ENCODE measurements around the gene TMEM59L. TPM values are rescaled to one million over a fixed set of nuclear protein-coding genes. Genes with fewer than 3 reads are reported as not detected.

TMEM59L gene
- total RNA-seq = 0.23 TPM in 1 of 2 replicates, not detected in the other

DNA sequence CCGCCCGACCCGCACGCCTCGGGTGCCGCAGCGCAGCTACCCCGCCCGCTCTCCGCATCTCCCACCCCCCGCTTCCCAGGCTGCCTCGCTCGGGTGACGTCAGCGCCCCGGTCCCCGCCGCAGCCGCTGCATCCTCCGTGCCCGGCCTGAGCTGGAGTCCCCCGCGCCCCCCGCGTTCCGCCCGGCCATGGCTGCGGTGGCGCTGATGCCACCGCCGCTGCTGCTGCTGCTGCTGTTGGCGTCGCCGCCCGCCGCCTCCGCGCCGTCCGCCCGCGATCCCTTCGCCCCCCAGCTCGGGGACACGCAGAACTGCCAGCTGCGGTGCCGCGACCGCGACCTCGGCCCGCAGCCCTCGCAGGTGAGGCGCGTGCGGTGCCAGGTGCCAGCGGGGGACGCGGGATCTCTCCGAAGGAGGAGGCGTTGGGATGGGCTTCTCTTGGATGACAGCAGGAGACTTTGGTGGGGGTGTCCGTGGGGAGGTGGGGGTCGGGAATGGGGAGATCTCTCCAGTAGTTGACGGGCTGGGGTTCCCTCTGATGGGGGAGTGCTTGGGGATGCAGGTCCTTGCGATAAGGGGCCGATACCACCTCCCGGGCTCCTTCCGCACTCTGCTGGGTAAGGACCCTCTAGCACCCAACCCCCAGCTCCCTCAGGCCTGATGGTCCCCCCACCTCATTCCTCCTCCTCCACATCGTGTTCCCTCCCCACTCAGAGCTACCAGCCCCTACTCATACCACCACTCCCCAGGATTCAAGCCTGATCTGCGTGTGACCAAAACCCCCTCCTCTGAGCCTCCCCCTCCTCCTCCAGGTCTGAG lies at the start of gene TMEM59L:
Gene TMEM59L (plus strand): TSS at position 99 of the 817 bp plus-strand sequence. CDS start 89 bp downstream, at position 188.
- H3K4me3 ChIP-seq (ENCODE audit: low read depth, low read length) = peak within 1 kb of the TSS; percentile 28
- TF ChIP-seq, protein P1, sequence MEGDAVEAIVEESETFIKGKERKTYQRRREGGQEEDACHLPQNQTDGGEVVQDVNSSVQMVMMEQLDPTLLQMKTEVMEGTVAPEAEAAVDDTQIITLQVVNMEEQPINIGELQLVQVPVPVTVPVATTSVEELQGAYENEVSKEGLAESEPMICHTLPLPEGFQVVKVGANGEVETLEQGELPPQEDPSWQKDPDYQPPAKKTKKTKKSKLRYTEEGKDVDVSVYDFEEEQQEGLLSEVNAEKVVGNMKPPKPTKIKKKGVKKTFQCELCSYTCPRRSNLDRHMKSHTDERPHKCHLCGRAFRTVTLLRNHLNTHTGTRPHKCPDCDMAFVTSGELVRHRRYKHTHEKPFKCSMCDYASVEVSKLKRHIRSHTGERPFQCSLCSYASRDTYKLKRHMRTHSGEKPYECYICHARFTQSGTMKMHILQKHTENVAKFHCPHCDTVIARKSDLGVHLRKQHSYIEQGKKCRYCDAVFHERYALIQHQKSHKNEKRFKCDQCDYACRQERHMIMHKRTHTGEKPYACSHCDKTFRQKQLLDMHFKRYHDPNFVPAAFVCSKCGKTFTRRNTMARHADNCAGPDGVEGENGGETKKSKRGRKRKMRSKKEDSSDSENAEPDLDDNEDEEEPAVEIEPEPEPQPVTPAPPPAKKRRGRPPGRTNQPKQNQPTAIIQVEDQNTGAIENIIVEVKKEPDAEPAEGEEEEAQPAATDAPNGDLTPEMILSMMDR (conservative IDR thresholded peaks at IDR 0.05; ENCODE audit: low read depth, low read length) = no peak
- no peak for DNase-seq (ENCODE audit: low read depth)

DNA sequence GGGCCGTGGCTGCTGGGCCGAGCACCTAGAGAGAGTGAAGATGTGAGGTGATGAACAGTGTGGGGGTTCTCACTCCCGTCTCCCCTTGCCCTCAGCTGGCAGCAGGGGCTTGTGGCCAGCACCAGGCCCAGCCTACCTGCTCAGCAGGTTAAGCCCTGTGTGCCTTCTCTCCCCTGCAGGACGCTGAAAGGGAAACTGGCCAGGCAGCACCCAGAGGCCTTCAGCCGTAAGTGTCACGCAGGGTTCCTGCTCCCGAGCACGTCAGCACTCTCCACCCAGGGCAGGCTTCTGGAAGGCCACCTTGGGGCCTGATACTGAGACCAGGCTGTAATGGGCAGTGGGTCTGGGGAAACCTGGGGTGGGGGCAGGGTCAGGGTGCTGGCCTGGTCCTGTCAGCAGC lies 45.7 kb upstream of the TMEM59L start:
- TF ChIP-seq, protein P1 (conservative IDR thresholded peaks at IDR 0.05; ENCODE audit: low read depth, low read length) = no peak
- H3K4me3 ChIP-seq (ENCODE audit: low read depth, low read length) = no peak overlapping the region
- no peak for DNase-seq (ENCODE audit: low read depth)

DNA sequence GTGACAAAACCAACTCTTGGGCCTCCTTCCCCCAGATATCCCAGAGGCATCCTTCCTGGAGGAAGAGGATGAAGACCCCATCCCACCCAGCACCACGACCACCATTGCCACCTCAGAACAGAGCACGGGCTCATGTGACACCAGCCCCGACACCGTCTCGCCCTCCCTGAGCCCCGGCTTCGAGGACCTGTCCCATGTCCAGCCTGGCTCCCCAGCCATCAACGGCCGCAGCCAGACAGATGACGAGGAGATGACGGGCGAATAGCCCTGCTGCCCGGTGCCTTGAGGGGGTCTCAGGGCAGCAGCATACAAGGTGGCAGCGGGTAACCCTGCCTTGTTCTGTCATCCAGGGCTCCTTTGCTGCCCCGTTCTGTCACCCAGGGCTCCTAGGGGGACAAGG lies 44.3 kb upstream of the TMEM59L start:
- no peak overlapping the region for H3K4me3 ChIP-seq (ENCODE audit: low read depth, low read length)
- TF ChIP-seq, protein P1 (conservative IDR thresholded peaks at IDR 0.05; ENCODE audit: low read depth, low read length) = no peak
- no peak for DNase-seq (ENCODE audit: low read depth)

DNA sequence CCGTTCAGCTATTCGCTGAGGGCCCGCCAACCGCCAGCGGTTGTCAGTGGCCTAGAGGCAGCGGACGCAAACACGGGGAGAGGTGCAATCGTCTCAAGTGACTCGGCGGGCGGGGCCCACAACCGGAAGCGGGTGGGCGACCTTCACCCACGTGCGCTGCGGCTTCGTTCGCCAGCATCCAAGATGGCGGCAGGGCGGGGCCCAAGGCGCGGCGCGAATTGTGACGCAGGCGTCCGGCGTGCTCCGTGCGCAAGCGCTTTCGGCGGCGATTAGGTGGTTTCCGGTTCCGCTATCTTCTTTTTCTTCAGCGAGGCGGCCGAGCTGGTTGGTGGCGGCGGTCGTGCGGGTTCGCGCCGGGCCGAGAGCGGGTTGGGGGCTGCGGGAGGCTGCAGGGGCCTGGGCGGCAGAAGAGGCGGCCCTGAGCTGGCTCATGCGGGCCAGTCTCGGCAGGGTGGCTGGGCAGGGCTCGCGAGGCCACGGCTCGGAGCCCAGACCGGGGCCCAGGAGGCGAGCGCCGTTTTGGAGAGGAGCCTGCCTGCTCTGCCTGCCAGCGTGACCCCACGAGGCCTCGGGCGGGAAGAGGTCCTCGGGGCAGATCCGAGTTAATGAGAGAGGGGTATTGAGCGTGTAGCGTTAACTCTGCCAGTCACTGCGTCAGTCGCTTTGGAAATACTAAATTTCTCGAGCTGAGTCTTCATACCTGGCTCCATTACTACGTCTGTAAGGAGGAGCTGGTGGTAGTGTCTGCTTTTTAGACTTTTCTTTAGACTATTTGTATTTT lies 40.9 kb upstream of the TMEM59L start, which contains the start of gene UBA52:
Gene UBA52 (plus strand): TSS at position 294 of the 781 bp plus-strand sequence. CDS start 1,444 bp downstream, outside the sequence.
- peak; percentile 65 for DNase-seq (ENCODE audit: low read depth)
- peak within 1 kb of the TSS; percentile 74 for H3K4me3 ChIP-seq (ENCODE audit: low read depth, low read length)
- TF ChIP-seq, protein P1 (conservative IDR thresholded peaks at IDR 0.05; ENCODE audit: low read depth, low read length) = no peak

DNA sequence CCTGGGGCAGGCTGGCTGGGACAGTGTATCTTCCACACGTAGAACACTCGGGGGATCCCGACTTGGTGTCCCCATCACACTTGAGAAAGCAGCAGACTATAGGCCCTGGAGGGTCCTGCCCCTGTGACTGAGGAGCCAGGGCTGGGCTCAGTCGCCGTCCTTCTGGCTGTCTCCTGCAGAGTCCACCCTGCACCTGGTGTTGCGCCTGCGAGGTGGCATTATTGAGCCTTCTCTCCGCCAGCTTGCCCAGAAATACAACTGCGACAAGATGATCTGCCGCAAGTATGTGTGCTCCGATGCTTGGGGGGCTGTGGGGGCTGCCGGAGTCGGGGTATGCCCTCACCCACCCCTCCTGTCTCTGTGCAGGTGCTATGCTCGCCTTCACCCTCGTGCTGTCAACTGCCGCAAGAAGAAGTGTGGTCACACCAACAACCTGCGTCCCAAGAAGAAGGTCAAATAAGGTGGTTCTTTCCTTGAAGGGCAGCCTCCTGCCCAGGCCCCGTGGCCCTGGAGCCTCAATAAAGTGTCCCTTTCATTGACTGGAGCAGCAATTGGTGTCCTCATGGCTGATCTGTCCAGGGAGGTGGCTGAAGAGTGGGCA lies 37.9 kb upstream of the TMEM59L start:
- no peak overlapping the region for H3K4me3 ChIP-seq (ENCODE audit: low read depth, low read length)
- no peak for DNase-seq (ENCODE audit: low read depth)
- TF ChIP-seq, protein P1 (conservative IDR thresholded peaks at IDR 0.05; ENCODE audit: low read depth, low read length) = no peak

DNA sequence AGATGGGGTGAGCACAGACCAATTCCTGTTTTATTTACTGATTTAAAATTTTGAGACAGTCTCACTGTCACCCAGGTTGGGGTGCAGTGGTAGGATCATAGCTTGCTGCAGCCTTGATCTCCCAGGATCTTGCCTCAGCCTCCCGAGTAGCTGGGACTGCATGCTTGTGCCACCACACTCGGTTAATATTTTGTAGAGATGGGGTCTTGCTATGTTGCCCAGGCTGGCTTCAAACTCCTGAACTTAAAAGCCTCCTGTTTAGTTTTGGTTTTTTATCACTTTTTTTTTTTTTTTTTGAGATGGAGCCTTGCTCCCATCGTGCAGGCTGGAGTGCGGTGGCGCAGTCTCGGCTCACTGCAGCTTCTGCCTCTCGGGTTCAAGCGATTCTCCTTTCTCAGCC lies 36.3 kb upstream of the TMEM59L start:
- no peak for DNase-seq (ENCODE audit: low read depth)
- TF ChIP-seq, protein P1 (conservative IDR thresholded peaks at IDR 0.05; ENCODE audit: low read depth, low read length) = no peak

More for the DNA sequence above, 36.3 kb upstream of the TMEM59L start:
- H3K4me3 ChIP-seq (ENCODE audit: low read depth, low read length) = no peak overlapping the region
